Activated CD4-positive, CD25-positive, alpha-beta regulatory T cell treated with anti-CD3 and anti-CD28 coated beads, Interleukin-2, amount 50 U/mL, for 24 hours (primary cell): ENCODE data around the gene DYNC1I2.
"Not testable (repeated sequence)": the region's sequence is repeated elsewhere in the genome, so short reads cannot be mapped to it uniquely, and the experiment has no call there.

Experiments
- ATAC-seq, 2 donors: fragments of 150-1000 bp; cut with Tn5 transposase; one replicate each; pipeline ENCODE4 v1.10.0; 2021; ENCODE audit warnings: mild to moderate bottlenecking in 1 of 2, moderate library complexity in 1 of 2

DYNC1I2 gene

DNA sequence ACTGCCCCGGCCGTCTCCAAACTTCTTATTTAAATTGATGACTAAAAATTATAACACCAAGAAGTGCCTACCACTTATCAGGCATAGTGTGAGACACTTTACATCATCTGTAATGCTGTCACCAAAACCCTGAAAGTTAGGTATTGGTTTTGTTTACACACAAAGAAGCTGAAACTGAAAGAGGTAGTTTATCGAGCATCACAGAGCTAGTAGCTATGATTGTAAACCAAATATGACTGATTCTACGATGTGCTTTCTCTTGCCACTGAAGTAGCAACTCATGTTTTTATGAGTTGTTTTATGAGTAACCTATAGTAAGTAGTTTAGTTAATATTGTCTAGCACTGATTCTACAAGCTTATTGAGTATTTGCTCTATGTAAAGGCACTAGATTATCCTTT, 31.5 kb downstream of the DYNC1I2 start:
- peak; percentile 81 to 97 for ATAC-seq

DNA sequence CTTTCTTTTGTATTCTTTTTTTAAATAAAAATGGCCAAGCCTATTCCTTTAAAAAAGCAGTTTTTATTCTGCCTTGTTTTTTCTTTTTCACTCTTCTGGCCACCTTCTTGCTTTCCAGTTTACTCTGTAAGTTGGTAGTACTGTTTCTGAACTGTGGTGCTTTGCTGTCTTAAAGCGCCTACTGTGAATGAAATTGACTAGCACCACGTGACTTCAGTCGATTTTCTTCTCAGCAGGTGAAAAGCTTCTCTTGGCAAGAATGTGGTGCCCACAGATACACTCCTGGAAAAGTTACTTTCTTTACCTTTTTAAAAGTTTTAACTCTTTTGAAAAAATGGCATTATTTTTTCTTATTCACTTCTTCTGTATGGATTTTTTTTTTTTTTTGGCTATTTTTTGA, 32.4 kb downstream of the DYNC1I2 start:
- no peak for ATAC-seq

DNA sequence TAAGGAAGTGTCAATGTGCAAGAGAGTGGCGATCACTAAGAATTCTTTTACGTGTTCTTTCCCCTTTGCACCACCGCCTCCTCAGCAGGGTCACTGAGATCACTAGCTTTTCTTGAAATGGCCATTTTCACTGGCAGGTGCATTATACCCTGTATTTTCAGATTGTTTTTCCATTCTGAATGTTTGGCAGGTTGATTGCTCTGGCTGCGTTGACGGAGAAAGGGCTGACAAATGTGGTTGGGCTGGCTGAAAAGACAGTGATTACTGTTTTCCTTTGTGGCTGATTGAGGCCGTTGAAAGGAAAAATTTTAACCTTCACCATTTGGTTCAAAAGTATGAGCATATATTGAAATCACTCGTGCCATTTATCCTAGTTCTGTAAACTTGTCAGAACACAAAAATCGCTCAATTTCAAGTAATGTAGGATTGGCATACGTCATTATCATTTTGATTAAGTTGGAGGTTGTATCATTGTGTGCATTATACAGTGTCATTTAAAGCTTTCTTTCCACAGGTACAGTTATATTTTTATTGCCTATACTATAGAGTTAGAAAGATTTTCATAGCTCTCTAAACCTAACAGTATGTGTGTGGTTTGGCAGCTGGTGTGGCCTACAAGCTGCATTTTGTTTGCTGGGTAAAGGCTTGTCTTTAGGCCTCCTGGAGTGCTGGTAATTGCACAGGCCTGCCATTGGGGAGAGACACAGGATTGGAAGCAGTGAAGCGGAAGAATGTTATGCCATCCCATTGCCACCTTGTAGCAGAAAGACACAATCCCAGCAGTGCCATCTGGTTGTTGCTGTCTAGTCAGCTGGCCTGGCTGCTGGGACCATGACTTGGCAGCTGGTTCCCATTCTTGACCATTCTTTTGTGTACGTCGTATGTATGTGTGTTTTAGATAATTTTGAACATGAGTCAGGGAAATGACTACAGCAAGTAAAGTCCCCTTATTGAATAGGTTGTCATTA, 36.7 kb downstream of the DYNC1I2 start:
- ATAC-seq: no peak

DNA sequence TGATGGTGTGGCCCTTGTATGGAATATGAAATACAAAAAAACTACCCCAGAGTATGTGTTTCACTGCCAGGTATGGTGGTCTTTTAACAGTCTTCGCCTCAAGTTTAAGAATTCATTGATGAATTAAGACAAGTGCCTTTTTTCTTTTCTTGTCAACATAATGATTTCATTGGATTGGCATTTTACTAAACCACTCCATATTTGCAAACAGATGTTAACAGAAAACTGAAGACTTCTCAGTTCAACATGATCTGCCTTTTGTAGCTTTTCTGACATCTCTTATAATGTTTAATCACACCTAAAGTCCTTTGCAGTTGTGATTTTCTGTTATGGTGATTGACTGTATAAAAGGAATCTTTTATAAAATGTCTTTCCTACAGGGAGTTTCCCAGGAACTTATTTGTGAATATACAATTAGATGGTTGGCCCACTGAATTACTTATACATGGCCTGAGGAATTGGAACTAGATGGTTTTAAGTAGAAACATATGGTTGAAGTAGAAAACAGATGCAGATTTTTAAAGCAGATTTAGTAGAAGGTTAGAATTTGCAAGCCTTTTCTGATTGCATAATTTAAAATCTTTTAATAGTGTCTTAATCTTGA, 39.7 kb downstream of the DYNC1I2 start:
- ATAC-seq: no peak

DNA sequence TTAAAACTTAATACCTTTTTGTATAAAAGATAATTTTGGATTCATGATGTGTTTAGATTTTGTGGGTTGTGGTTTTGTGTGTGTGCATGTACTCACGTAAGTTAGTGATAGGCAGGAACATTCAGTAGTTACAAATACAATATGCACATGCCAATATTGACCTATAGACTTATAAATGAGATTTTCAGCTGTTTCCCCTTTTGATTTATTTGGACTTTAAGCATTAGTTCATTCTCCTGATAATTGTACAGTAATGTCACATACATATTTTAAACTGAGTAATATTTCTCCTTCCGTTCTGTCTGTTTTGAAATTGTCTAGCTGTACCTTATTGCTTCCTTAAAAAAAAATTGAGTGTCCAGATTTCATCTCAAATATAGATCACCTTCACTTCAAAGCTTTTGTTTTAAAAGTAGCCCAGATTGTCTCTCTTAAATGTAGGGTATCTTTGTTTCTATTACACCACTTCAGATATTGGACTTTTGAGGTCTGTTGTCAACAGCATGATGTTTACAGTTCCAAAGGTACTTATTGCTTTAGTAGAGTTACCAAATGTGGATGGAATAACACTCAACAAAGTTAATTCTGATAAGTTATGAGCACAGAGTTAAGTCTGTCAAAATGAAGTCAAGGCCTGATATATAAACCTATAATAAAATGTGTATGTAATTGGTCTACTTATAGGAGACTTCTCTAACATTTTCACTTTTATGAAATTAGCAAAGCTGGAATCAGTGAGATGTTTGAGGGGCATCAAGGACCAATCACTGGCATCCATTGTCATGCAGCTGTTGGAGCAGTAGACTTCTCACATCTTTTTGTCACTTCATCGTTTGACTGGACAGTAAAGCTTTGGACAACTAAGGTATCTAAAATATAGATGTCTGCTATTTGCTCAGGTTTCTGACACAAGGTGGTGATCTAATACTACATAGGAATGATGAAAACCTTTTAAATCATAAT, 42.0 kb downstream of the DYNC1I2 start:
- no peak for ATAC-seq

DNA sequence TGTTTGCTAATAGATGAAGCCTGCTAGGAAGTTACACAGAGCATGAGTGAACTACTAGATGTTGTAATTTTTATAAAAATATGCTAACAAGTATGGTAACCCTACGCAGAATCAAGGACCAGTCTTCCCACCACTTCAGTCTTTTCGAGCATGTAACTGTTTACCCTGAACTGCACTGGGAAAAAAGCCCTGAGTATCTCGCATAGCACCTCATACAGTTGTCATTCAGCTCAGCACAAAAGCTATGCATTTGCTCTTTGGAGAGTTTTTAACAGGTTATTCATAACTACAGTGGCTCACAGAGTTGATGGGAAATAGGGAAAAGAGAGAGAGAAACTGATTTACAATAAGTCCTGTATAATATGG, 42.7 kb downstream of the DYNC1I2 start:
- no peak for ATAC-seq

DNA sequence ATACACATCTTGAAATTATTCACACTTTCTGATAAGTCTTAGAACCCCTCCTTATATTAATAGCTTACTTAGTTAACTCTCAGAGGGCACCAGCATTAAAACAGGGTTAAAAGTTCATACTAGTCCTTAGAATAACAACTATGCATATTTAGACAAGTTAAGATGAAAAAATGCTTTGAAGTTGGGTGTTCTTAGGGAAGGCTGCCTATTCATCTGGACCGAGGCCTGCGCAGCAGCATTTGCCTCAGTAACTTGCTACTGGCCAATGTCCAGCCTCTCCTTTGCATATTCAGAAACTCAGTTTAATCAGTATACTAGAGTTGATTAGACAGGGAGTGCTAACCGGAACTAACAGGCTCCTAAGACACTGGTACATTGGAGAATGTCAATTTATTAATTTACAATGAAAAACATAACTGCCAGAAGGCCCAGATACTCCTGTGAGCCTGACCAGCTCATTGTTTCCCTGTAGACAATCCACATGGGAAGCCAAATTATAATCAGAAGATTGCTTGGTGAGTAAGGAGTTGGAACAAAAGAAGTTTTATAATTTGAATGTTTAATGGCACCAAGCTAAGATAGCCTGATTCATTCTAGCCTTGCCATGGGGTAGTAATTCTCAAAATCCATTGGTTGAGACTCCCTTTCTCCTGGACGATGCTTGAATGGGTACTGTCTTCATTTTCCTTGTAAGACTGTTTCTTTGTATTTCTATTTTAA, 48.9 kb downstream of the DYNC1I2 start:
- ATAC-seq: no peak

DNA sequence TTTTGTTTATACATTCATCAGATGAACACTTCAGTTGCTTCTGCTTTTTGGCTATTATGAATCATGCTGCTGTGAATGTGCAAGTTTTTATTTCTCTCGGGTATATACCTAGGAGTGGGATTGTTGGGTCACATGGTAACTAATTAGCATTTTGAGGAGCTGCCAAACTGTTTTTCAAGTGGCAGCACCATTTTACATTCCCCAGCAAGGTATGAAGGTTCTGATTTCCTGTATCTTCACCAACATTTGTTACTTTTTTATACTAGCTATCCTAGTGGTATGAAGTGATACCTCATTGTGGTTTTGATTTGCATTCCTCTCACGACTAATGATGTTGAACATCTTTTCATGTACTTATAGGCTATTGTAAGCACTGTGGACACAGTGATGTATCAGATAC, 53.9 kb downstream of the DYNC1I2 start:
- ATAC-seq: peak in 1 of 2 donors; percentile 17

DNA sequence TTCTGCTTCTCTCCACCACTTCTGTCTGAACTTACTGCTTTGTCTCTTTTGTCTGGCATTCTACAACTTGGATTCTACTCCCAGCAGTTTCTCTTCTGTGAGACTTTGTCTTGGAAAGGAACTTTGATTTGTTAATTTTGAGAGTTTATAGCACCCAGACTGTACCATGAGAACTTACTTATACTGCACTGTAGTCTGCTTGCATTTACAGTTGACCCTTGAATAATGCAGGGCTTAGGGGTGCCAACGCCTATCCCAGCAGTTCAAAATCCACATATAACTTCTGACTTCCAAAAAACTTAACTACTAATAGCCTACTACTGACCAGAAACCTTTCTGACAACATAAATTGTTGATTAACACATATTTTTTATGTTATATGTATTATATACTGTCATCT, 55.5 kb downstream of the DYNC1I2 start:
- ATAC-seq: no peak

DNA sequence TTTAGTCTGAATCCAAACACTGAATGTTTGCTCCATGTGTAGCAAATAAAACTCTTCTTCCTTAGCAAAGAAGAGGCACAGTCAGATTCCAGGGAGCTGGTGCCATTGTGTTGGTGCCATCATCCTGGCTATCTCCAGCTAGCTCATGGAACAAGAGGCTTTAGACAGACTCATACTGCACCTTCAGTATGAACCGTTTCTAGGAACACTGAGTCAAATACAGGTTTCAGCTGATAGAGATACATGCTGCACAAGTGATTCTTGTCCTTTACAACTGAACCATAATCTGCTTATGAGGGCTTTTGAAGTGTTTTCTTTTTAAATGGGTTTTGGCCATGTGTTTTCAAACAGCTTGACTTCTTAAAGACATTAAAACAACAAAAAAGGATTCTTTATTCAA, 57.9 kb downstream of the DYNC1I2 start:
- ATAC-seq: no peak

DNA sequence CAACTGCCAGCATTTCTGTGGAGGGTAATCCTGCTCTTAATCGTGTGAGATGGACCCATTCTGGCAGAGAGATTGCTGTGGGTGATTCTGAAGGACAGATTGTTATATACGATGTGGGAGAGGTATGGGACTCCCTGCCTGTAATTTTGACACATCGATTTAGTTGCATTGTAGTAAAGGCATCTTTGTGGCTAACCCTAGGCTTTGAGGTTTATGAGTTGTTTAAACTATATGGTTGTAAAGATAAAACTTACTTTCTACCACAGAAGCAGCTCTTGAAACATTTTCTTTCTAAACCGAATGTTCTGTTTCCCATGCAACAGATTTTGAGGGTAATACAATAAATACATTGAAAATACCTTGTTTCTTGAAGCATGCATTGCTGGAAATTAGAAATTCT, 58.5 kb downstream of the DYNC1I2 start:
- ATAC-seq: no peak

DNA sequence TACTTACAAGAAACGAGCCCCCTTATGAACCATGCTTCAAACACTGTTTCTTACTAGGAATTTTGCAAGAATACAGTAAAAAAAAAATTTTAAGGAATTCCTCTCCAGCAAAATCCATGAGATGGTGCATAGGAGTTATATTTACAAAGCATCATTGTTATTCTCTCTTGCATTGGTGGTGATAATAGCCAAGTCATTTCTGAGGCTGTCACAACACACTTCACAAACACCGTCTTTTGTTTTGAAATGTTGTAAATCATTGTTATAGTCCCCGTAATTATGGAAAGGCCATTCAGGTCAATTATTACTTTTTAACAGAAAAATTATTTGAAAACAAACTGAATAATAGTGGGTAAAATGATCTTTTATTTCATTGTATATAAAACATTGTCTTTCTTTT, 60.1 kb downstream of the DYNC1I2 start:
- no peak for ATAC-seq

DNA sequence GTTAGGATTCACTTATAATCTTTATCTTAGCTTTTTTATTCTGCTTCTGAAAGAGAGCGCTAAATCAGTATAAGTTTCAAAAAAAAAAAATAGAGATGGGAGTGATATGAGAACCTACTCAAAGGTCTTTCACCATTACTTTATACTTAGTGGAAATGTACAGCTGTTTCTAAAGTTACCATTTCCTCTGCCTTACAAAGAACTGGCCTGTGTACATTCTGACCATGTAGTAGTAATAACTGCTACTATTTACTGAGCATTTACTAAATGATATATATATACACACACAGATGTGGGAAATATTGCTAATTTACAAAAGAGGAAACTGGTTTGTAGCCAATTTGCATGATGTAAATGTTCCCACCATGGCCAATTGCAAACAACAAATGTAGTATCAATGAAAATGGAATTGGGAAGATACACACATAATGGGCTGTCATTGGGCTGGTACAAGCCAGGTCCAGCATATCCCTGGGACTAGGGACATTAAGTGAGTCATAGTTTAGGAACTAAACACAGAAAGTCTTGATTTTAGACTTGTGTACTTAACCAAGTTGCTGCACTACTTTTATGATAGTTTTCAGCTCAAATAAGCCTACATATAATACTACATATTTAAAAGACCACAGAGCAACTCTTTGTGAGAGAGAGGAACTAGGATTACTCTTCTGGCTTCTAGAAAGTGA, 67.1 kb downstream of the DYNC1I2 start:
- ATAC-seq: no peak

DNA sequence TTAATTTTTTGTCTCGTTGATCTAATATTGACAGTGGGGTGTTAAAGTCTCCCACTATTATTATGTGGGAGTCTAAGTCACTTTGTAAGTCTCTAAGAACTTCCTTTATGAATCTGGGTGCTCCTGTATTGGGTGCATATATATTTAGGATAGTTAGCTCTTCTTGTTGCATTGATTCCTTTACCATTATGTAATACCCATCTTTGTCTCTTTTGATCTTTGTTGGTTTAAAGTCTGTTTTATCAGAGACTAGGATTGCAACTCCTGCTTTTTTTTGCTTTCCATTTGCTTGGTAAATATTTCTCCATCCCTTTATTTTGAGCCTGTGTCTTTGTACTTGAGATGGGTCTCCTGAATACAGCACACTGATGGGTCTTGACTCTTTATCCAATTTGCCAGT, 71.5 kb downstream of the DYNC1I2 start:
- ATAC-seq: not testable (repeated sequence)

DNA sequence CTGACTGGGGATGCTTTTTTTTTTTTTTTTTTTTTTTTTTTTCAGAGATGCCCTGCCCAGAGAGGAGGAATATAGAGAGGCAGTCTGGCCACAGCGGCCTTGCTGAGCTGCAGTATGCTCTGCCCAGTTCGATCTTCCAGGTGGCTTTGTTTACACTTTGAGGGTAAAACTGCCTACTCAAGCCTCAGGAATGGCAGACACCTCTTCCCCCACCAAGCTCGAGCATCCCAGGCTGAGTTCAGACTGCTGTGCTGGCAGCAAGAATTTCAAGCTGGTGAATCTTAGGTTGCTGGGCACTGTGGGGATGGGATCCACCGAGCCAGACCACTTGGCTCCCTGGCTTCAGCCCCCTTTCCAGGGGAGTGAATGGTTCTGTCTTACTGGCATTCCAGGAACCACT, 73.9 kb downstream of the DYNC1I2 start:
- not testable (repeated sequence) for ATAC-seq

DNA sequence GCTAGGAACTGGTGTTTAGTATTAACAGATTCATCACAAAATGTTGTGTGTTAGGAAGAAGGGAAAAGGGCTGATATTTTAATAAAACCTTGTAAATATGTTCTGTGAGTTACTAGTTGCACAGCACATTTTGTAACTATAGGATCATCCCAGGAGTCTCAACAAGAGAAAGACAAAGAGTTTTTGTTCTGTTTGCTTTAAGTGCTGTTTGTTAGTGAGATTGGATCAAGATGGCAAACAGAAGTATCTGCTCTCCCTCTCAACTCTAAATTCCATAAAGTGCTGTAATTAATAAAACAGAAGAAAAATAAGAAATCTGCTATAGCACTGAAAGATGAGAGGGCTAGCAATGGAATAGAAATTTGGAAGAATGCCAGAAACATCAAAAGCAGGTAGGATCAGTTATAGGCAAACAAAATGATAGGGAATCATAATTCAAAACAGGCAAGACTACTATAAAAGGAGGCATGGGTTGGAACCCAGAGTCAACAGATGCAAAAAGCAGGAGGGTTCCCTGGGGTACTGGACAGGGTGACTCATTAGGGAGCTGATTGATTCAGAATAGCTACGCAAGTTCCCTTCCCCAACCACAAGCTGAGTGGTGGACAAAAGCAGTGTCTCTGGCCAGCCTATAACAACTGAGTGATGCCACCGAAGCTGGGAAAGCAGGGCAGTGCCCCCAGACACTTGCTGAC, 75.8 kb downstream of the DYNC1I2 start:
- no peak for ATAC-seq

DNA sequence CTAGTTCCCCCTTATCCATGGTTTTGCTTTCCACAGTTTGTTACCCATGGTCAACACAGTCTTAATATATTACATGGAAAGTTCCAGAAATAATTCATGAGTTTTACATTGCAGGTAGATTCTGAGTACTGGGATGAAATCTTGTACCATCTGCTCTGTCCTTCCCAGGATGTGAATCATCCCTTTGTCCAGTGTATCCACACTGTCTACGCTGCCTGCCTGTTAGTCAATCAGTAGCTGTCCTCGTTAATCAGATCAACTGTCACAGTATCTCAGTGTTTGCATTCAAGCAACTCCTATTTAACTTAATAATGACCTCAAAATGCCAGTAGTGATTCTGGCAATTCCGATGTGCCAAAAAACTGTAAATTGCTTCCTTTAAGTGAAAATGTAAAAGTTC, 76.3 kb downstream of the DYNC1I2 start:
- no peak for ATAC-seq

DNA sequence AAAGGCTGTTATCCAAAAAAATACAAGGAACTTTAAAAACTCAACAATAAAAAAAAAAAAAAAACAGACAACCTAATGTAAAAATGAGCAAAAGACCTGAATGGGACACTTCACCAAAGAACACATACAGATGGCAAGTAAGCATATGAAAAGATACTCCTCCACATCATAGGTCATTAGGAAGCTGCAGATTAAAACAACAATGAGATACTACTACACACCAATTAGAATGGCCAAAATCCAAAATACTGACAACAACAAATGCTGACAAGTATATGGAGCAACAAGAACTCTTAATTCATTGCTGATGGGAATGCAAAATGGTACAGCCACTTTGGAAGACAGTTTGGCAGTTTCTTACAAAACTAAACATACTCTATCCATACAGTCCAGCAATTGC, 84.2 kb downstream of the DYNC1I2 start:
- no peak for ATAC-seq

DNA sequence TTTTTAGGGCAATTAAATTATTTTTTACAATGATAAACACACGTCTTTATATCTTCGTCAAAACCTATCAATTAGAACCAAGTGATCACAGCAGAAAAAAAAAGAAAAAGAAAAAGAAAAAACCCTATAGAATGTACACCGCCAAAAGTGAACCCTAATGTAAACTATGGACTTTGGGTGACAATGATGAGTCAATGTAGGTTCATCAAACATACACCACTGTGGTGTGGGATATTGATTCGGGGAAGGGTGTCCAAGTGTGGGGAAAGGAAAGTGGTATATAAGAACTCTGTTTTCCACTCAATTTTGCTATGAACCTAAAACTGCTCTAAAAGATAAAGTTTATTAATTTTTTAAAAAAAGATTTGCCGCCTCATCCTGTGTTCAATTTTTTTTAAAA, 85.1 kb downstream of the DYNC1I2 start:
- ATAC-seq: no peak

DNA sequence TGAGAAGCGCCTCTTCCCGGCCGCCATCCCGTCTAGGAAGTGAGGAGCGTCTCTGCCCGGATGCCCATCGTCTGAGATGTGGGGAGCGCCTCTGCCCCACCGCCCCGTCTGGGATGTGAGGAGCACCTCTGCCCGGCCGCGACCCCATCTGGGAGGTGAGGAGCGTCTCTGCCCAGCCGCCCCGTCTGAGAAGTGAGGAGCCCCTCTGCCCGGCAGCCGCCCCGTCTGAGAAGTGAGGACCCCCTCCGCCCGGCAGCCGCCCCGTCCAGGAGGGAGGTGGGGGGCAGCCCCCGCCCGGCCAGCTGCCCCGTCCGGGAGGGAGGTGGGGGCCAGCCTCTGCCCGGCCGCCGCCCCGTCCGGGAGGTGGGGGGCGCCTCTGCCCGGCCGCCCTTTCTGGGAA, 87.3 kb downstream of the DYNC1I2 start:
- ATAC-seq: not testable (repeated sequence)

DNA sequence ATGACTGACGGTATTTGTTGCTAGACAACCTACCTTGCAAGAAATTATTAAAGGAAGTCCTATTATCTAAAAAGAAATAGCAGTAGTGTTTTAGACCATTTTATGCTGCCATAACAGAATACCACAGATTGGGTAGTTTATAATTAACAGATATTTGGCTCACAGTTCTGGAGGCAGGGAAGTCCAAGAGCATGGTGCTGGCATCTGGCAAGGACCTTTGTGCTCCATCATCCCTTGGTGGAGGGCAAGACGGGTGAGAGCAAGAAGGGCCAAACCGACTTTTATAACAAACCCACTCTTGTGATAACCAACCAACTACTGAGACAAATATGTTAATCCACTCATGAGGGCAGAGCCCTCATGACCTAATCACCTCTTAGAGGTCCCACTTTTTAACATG, 91.2 kb downstream of the DYNC1I2 start:
- ATAC-seq: no peak
